Measurements from ENCODE around the gene EIF5A. TPM values are rescaled to one million over a fixed set of nuclear protein-coding genes. Genes with fewer than 3 reads are reported as not detected.

EIF5A gene
- 100 to 1,000 TPM; 199 to 437 (median 272) TPM for polyA plus RNA-seq (ENCODE audit: insufficient read length in 12 of 12)
- long read RNA-seq, donor 1, transcript EIF5A-202 (6 exons, 1,511 nt): major isoform, 129 of 328 reads
- long read RNA-seq, donor 1, transcript EIF5A-205 (6 exons, 1,271 nt): minor isoform, 6 of 328 reads
- long read RNA-seq, donor 1, partial matches to known transcripts: 137 of 328 reads
- long read RNA-seq, donor 1, other reads (novel, unspliced or antisense): 48 of 328 reads
- long read RNA-seq, donor 2, transcript EIF5A-202 (6 exons, 1,511 nt): major isoform, 162 of 547 reads
- long read RNA-seq, donor 2, transcript EIF5A-205 (6 exons, 1,271 nt): minor isoform, 6 of 547 reads
- long read RNA-seq, donor 2, transcript EIF5A-201 (6 exons, 1,256 nt): minor isoform, 11 of 547 reads
- long read RNA-seq, donor 2, partial matches to known transcripts: 321 of 547 reads
- long read RNA-seq, donor 2, other reads (novel, unspliced or antisense): 44 of 547 reads
- long read RNA-seq, donor 3, transcript EIF5A-202 (6 exons, 1,511 nt): major isoform, 56 of 69 reads
- long read RNA-seq, donor 3, partial matches to known transcripts: 7 of 69 reads
- long read RNA-seq, donor 3, other reads (novel, unspliced or antisense): 0 of 69 reads
- long read RNA-seq, donor 4, transcript EIF5A-202 (6 exons, 1,511 nt): major isoform, 45 of 58 reads
- long read RNA-seq, donor 4, partial matches to known transcripts: 0 of 58 reads
- long read RNA-seq, donor 4, other reads (novel, unspliced or antisense): 6 of 58 reads
- long read RNA-seq, donor 5, transcript EIF5A-202 (6 exons, 1,511 nt): major isoform, 186 of 414 reads
- long read RNA-seq, donor 5, transcript EIF5A-205 (6 exons, 1,271 nt): minor isoform, 8 of 414 reads
- long read RNA-seq, donor 5, transcript EIF5A-201 (6 exons, 1,256 nt): minor isoform, 8 of 414 reads
- long read RNA-seq, donor 5, partial matches to known transcripts: 175 of 414 reads
- long read RNA-seq, donor 5, other reads (novel, unspliced or antisense): 33 of 414 reads
- long read RNA-seq, donor 6, transcript EIF5A-202 (6 exons, 1,511 nt): major isoform, 76 of 87 reads
- long read RNA-seq, donor 6, transcript EIF5A-201 (6 exons, 1,256 nt): minor isoform, 5 of 87 reads
- long read RNA-seq, donor 6, partial matches to known transcripts: 0 of 87 reads
- long read RNA-seq, donor 6, other reads (novel, unspliced or antisense): 0 of 87 reads
- long read RNA-seq, donor 7, transcript EIF5A-202 (6 exons, 1,511 nt): major isoform, 32 of 40 reads
- long read RNA-seq, donor 7, partial matches to known transcripts: 0 of 40 reads
- long read RNA-seq, donor 7, other reads (novel, unspliced or antisense): 0 of 40 reads
- long read RNA-seq, donor 8, transcript EIF5A-202 (6 exons, 1,511 nt): major isoform, 164 of 191 reads
- long read RNA-seq, donor 8, transcript EIF5A-205 (6 exons, 1,271 nt): minor isoform, 7 of 191 reads
- long read RNA-seq, donor 8, partial matches to known transcripts: 10 of 191 reads
- long read RNA-seq, donor 8, other reads (novel, unspliced or antisense): 5 of 191 reads
- long read RNA-seq, donor 9, transcript EIF5A-205 (6 exons, 1,271 nt): minor isoform, 7 of 98 reads
- long read RNA-seq, donor 9, transcript EIF5A-202 (6 exons, 1,511 nt): major isoform, 73 of 98 reads
- long read RNA-seq, donor 9, partial matches to known transcripts: 14 of 98 reads
- long read RNA-seq, donor 9, other reads (novel, unspliced or antisense): 0 of 98 reads
- long read RNA-seq, donor 10, transcript EIF5A-202 (6 exons, 1,511 nt): major isoform, 124 of 142 reads
- long read RNA-seq, donor 10, transcript EIF5A-210 (2 exons, 609 nt): minor isoform, 5 of 142 reads
- long read RNA-seq, donor 10, partial matches to known transcripts: 6 of 142 reads
- long read RNA-seq, donor 10, other reads (novel, unspliced or antisense): 0 of 142 reads
- long read RNA-seq, donor 11, transcript EIF5A-201 (6 exons, 1,256 nt): minor isoform, 5 of 253 reads
- long read RNA-seq, donor 11, transcript EIF5A-202 (6 exons, 1,511 nt): major isoform, 151 of 253 reads
- long read RNA-seq, donor 11, transcript EIF5A-205 (6 exons, 1,271 nt): minor isoform, 5 of 253 reads
- long read RNA-seq, donor 11, partial matches to known transcripts: 54 of 253 reads
- long read RNA-seq, donor 11, other reads (novel, unspliced or antisense): 34 of 253 reads

DNA sequence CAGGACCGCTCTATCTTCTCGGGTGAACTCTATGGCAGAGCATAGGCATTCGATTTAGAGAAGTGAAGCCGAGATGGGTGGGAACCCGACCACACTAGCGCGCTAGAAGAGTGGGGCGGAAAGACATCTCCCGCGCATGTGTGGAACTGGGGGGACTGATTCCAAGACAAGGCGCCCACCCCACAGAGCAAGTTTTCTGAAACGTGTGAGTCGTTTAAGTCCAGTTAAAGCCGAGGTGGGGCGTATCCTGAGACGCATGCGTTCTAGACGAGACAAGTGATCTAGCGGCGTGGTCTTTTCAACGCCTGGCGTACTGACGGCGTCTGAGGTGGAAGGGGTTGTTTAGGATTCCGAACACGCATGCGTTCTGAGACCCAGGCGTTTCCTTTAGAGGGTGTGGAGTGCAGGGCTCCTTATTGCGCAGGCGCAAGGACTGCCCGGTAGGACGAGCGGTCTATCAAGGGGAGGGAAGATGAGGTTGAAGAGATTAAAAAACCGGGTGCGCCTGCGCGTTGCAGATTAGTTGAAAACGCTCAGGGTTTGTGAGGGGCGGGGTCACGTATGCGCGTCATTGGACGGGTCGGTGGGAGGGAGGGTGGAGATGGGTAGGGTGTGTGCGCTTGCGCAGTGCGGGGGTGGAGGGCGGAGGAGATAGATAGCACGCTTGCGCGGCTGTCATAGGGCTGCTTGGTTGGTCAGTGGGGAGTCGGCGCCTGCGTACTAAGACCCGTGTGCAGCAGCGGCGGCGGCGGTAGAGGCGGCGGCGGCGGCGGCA is at the start of gene EIF5A:
Gene EIF5A (plus strand): TSS at position 718 of the 775 bp plus-strand sequence. CDS start 2,008 bp downstream, outside the sequence.
- peak; percentile 100 for DNase-seq

DNA sequence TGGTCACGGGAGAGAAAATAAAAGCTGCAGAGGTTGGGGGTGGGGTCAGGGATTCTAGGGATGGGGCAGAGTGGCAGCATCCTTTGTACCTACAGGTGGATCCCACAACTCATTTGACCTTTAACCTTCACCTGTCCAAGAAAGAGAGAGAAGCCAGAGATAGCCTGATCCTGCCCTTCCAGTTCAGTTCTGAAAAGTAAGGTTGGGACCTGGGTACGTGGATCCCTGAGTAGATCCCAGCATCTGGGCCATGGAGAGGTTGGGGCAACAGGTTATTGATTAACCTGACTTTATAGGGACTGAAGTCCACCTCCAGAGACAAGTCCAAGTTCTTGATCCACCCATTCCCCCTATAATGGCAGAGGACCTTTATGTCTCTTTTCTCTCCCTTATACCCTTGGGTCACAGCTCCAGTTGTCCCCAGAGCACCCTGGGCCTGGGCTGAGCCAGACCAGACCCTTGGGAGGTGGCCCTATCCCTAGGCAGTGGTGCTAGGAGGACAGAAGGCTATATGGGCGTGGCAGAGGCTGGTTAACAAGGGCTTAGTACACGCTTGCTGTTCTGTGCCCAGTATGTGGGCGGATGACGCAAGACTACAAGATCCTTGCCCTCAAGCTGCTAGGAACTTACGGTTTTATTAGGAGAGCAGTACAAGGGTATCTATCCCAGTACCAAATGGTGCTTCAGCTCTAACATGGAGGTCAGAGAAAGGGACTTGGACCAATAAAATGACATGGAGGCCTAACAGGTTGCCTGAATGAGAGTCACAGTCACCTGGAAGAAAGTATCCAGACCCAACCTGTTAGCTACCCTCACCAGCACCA is 48.5 kb upstream of the EIF5A start:
- DNase-seq: no peak

DNA sequence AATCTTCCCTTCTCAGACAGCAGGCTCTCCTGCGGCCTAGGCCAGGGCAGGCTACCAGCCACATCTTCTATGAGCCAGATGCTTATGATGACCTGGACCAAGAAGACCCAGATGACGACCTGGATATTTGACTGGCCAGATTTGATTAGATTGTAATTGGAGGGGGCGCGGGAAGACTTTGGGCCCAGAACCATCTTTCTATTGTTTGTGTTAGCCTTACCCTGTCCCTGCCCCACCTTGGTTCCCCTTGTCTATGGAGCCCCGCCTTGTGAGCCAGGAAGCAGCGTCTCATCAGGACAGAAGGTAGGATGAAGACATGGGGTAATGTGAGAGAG is 47.9 kb upstream of the EIF5A start:
- DNase-seq: no peak

DNA sequence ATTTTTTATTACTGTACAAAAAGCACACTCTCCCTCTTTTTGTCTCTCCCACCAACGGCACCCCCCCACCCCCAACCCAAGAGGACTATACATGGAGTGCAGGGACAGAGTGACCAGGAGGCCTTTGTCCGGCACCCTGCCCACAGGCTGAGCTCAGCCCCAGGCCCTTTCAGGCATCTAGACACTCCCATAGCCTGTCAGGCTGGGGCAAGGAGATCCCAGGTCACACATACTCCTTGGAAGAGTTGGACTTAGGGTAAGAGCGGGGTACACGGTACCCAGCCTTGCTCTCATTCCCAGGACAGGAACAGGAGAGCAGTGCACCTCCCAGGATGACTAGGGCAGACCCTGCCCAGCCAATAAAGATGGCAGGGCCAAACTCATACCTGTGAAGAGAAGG is 47.3 kb upstream of the EIF5A start:
- DNase-seq: no peak

GRCh38 chr17:7260651-7261378 is 46.6 kb upstream of the EIF5A start:
- no peak for DNase-seq

DNA sequence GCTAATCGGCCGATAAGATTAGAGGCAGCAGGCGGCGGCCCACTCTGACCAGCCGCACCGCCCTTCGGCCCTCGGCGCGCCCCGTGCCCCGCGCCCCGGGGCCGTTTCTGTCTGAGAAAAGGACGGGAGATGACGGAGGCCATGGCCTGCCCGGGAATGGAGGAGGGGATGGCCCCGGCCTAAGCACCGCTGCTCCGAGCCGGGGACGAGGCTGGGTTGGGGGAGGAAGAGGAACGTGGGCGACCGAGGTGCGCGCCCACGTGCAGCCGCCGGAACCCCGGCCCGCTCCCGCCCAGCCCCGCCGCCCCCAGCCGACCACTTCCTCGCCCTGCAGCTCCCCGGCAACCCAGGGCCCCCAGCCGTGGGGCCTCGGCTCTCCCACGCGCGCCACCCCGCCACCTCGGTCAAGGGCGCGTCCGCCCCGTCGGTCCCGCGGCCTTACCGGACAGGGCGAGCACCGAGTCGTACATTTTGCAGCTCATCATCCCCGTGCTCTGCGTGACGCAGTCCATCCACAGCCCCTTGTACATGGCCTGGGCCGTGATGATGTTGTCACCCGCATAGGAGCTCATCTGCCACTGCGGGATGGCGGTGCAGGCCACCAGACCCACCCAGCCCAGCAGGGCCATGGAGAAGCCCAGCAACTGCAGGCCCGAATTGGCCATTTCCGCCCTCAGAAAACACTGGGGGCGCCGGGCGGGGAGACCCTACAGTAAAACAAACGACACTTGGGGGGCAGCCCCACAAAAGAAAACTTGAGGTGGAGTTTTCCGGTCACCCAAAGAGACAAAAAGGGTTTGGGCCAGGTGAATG is 45.8 kb upstream of the EIF5A start:
- no peak for DNase-seq

GRCh38 chr17:7262192-7262934 is 45.1 kb upstream of the EIF5A start, which contains the start of gene CLDN7:
Gene CLDN7 (minus strand): TSS chr17:7262478. CDS start chr17:7262043, 435 bp downstream.
- DNase-seq: no peak

GRCh38 chr17:7262935-7263800 is 44.3 kb upstream of the EIF5A start:
- DNase-seq: no peak

DNA sequence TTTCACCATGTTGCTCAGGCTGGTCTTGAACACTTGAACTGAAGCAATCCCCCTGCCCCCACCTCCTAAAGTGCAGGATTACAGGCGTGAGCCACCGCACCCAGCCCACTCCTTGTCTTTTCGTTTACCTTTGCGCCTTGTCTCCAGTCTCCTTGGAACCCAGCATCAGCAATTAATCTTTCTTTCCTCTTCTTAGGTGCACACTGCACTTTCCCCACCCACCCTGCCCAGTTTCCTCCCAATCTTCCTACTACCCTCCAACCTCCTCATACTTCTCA is 43.7 kb upstream of the EIF5A start:
- no peak for DNase-seq

DNA sequence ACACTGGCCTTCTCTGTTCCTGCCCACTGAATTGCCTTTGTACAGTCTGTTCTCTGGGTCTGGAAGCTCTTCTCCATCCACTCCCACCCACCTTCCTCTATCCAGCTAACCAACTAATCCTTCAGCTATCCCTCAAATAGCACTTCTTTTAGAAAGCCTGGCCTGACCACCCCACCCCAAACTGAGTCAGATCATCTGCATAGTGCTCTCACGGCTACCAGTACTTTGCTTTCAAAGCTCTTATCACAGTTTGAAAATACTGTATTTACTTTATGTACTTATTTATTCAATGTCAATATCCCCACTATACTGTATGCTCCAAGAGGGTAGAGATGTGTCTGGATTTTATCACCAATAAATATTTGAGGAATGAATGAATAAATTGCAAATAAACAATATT is 40.6 kb upstream of the EIF5A start:
- DNase-seq: no peak

DNA sequence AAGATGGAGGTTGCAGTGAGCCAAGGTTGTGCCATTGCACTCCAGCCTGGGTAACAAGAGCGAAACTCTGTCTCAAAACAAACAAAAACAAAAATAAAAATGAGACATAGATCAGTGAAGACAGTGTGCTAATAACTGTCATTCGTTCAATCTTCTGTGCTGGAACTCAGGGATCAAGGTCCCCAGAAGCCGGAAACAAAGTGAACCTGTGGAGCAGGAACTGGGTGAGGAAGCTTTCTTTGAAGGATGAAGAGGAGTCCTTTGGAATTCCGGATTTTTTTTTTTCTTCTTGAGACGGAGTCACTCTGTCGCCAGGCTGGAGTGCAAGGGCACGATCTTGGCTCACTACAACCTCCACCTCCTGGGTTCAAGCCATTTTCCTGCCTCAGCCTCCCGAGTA is 28.0 kb upstream of the EIF5A start:
- DNase-seq: no peak

DNA sequence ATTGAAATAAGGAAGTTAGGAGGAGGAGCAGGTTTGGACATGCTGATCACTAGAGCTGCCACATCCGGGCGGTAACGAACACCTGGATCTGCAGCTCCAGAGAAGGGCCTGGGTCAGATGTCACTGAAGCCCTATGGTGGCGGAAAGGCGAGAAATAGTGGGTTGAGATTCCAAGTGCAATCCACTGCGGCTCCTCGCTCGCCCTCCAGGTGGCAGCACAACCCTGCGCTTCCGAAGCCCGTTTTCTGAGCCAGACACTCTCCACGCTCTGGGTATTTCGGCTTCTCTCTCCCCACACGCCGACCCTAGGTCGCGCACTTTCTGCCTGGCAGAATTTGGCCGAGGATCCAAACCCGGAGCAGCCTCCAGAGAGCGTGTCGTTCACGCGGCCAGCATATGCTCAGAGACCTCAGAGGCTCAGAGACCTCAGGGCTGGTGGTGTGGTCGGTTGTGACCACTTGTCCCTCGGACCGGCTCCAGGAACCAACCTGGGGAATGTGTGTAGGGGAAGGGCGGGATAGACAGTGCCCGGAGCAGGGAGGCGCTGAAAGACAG is 26.8 kb upstream of the EIF5A start:
- DNase-seq: peak; percentile 88

GRCh38 chr17:7281074-7281952 is 26.1 kb upstream of the EIF5A start, which contains the start of gene SLC2A4:
Gene SLC2A4 (plus strand): TSS chr17:7281718. CDS start chr17:7281935, 217 bp downstream.
- peak; percentile 84 for DNase-seq

Measured in muscle of arm (tissue), 14 donors.